Globus pallidus (tissue), 1 donor: ENCODE data around the gene TMSB10.
A peak's percentile ranks its signal among the peaks of the same experiment; 100 is the strongest.
"Not testable (repeated sequence)": the region's sequence is repeated elsewhere in the genome, so short reads cannot be mapped to it uniquely, and the experiment has no call there.

Source experiments
- DNase-seq: peaks from one replicate; pipeline ENCODE4 v3.0.0-alpha.2; 2015; ENCODE audit warnings: low spot score

The TMSB10 gene

GRCh38 chr2:84904717-84905174, 710 bp upstream of the TMSB10 start:
- DNase-seq, result no peak

- no peak for DNase-seq
These were observed 848 bp downstream of the TMSB10 start for GRCh38 chr2:84906108-84906899.

GRCh38 chr2:84906900-84907714, 1.7 kb downstream of the TMSB10 start:
- no peak for DNase-seq

GRCh38 chr2:84908948-84909713, 3.7 kb downstream of the TMSB10 start:
- DNase-seq, result no peak

GRCh38 chr2:84911135-84911678, 5.8 kb downstream of the TMSB10 start:
- no peak for DNase-seq

- DNase-seq, result no peak
These were observed 7.5 kb downstream of the TMSB10 start for GRCh38 chr2:84912984-84913383.

GRCh38 chr2:84914334-84914733, 8.9 kb downstream of the TMSB10 start:
- DNase-seq, result no peak

GRCh38 chr2:84915675-84916074, 10.2 kb downstream of the TMSB10 start:
- not testable (repeated sequence) for DNase-seq

GRCh38 chr2:84917821-84918220, 12.4 kb downstream of the TMSB10 start:
- DNase-seq, result not testable (repeated sequence)

GRCh38 chr2:84918430-84918829, 13.0 kb downstream of the TMSB10 start:
- DNase-seq, result no peak

- no peak for DNase-seq
These were observed 14.6 kb downstream of the TMSB10 start for GRCh38 chr2:84919885-84920580.

GRCh38 chr2:84923009-84923408, 17.6 kb downstream of the TMSB10 start:
- no peak for DNase-seq

- DNase-seq, result no peak
These were observed 19.0 kb downstream of the TMSB10 start for GRCh38 chr2:84924173-84925106.

- DNase-seq, result no peak
These were observed 19.9 kb downstream of the TMSB10 start for GRCh38 chr2:84925336-84925723.

GRCh38 chr2:84925724-84926376, 20.4 kb downstream of the TMSB10 start:
- DNase-seq, result peak; percentile 88

GRCh38 chr2:84927275-84927627, 21.8 kb downstream of the TMSB10 start:
- DNase-seq, result no peak

GRCh38 chr2:84931384-84931821, 25.9 kb downstream of the TMSB10 start:
- no peak for DNase-seq

- DNase-seq, result no peak
These were observed 32.9 kb downstream of the TMSB10 start for GRCh38 chr2:84938194-84938879.

- DNase-seq, result no peak
These were observed 34.1 kb downstream of the TMSB10 start for GRCh38 chr2:84939426-84940087.
